ENCODE measurements around the gene RASGRF1. TPM values are rescaled to one million over a fixed set of nuclear protein-coding genes. Genes with fewer than 3 reads are reported as not detected.

The RASGRF1 gene
- total RNA-seq, 2 experiments from 2014 or later: 3.0 to 4.5 TPM

GRCh38 chr15:78934655-78935023 is 155.9 kb downstream of the RASGRF1 start:
- no TSS peak for BruUV-seq (replicated peaks)
- CTCF ChIA-PET (ENCODE audit: unreplicated experiment): no interaction called here
- no peak overlapping the region for H3K27ac ChIP-seq (ENCODE audit: low read depth, low read length, poor library complexity, severe bottlenecking)
- no peaks in the 10 kb centered on the region for H3K9me3 ChIP-seq (ENCODE audit: low read length)
- POLR2A ChIA-PET: no interaction called here
- intact Hi-C loops (cut with micrococcal nuclease; ENCODE audit: unreplicated experiment): no loop called here
- no peak overlapping the region for H3K4me3 ChIP-seq (ENCODE audit: low read depth, low read length, poor library complexity, severe bottlenecking)
- DNase-seq (ENCODE audit: low spot score): no peak
- H3K79me2 ChIP-seq (ENCODE audit: insufficient read depth, low read depth, low read length): no peaks in the 10 kb centered on the region
- H4K20me1 ChIP-seq (ENCODE audit: insufficient read depth, low read length): no peaks in the 10 kb centered on the region
- no peak overlapping the region for H3K4me2 ChIP-seq (ENCODE audit: low read length)
- H2AFZ ChIP-seq (ENCODE audit: low read length): no peak overlapping the region
- TF ChIP-seq EZH2phosphoT487 (IDR thresholded peaks at IDR 0.05; ENCODE audit: borderline replicate concordance, low read depth, low read length): no peak
- no peak for TF ChIP-seq CTCF (conservative IDR thresholded peaks at IDR 0.05; ENCODE audit: low read length)
- H3K9me2 ChIP-seq (ENCODE audit: insufficient read depth, low read length): no peaks in the 10 kb centered on the region
- peaks cover 15% of the 10 kb centered on the region for H3K4me1 ChIP-seq (ENCODE audit: insufficient read depth, low read length, poor library complexity, severe bottlenecking)
- H3K36me3 ChIP-seq (ENCODE audit: insufficient read depth, low read length): no peaks in the 10 kb centered on the region

GRCh38 chr15:78933823-78934654 is 156.5 kb downstream of the RASGRF1 start:
- no peaks in the 10 kb centered on the region for H3K9me2 ChIP-seq (ENCODE audit: insufficient read depth, low read length)
- no peaks in the 10 kb centered on the region for H3K9me3 ChIP-seq (ENCODE audit: low read length)
- H3K4me3 ChIP-seq (ENCODE audit: low read depth, low read length, poor library complexity, severe bottlenecking): no peak overlapping the region
- no peak for TF ChIP-seq CTCF (conservative IDR thresholded peaks at IDR 0.05; ENCODE audit: low read length)
- no peak for TF ChIP-seq EZH2phosphoT487 (IDR thresholded peaks at IDR 0.05; ENCODE audit: borderline replicate concordance, low read depth, low read length)
- H4K20me1 ChIP-seq (ENCODE audit: insufficient read depth, low read length): no peaks in the 10 kb centered on the region
- H3K4me2 ChIP-seq (ENCODE audit: low read length): no peak overlapping the region
- no peak overlapping the region for H2AFZ ChIP-seq (ENCODE audit: low read length)
- no peak for DNase-seq (ENCODE audit: low spot score)
- BruUV-seq (replicated peaks): no TSS peak
- no peaks in the 10 kb centered on the region for H3K36me3 ChIP-seq (ENCODE audit: insufficient read depth, low read length)
- H3K79me2 ChIP-seq (ENCODE audit: insufficient read depth, low read depth, low read length): no peaks in the 10 kb centered on the region
- intact Hi-C loops (cut with micrococcal nuclease; ENCODE audit: unreplicated experiment): no loop called here
- ChIA-PET CTCF (ENCODE audit: unreplicated experiment) (no interaction called here), POLR2A (no interaction called here)
- H3K27ac ChIP-seq (ENCODE audit: low read depth, low read length, poor library complexity, severe bottlenecking): no peak overlapping the region
- H3K4me1 ChIP-seq (ENCODE audit: insufficient read depth, low read length, poor library complexity, severe bottlenecking): peaks cover 9% of the 10 kb centered on the region

- intact Hi-C loops (cut with micrococcal nuclease; ENCODE audit: unreplicated experiment): no loop called here
- Histone ChIP-seq H2AFZ (ENCODE audit: low read length) (no peak overlapping the region), H3K9me3 (ENCODE audit: low read length) (no peaks in the 10 kb centered on the region), H3K4me2 (ENCODE audit: low read length) (no peak overlapping the region), H3K36me3 (ENCODE audit: insufficient read depth, low read length) (no peaks in the 10 kb centered on the region), H3K27ac (ENCODE audit: low read depth, low read length, poor library complexity, severe bottlenecking) (no peak overlapping the region), H3K9me2 (ENCODE audit: insufficient read depth, low read length) (no peaks in the 10 kb centered on the region), H3K4me3 (ENCODE audit: low read depth, low read length, poor library complexity, severe bottlenecking) (no peak overlapping the region), H3K79me2 (ENCODE audit: insufficient read depth, low read depth, low read length) (no peaks in the 10 kb centered on the region), H3K4me1 (ENCODE audit: insufficient read depth, low read length, poor library complexity, severe bottlenecking) (peaks cover 1% of the 10 kb centered on the region), H4K20me1 (ENCODE audit: insufficient read depth, low read length) (no peaks in the 10 kb centered on the region)
- POLR2A ChIA-PET: no interaction called here
- BruUV-seq (replicated peaks): no TSS peak
- CTCF ChIA-PET (ENCODE audit: unreplicated experiment): no interaction called here
- no peak for DNase-seq (ENCODE audit: low spot score)
- TF ChIP-seq EZH2phosphoT487 (IDR thresholded peaks at IDR 0.05; ENCODE audit: borderline replicate concordance, low read depth, low read length) (no peak), CTCF (conservative IDR thresholded peaks at IDR 0.05; ENCODE audit: low read length) (no peak)
Measured at GRCh38 chr15:78933187-78933822, 157.3 kb downstream of the RASGRF1 start.

Measured in OCI-LY7 (cell line).